IMR-90 (cell line): ENCODE data around the gene MYH7B. TPM values are rescaled to one million over a fixed set of nuclear protein-coding genes. Genes with fewer than 3 reads are reported as not detected.

Experiments used
- ATAC-seq: fragments of 200-7000 bp; cut with Tn5 transposase; 2 replicates; pipeline ENCODE4 v1.9.1; 2020; ENCODE audit warnings: low read depth, mild to moderate bottlenecking, moderate library complexity
- BruUV-seq: library from RNA; stranded (reverse); fragments of 400-500 nt; replicated peaks from 2 replicates; lab custom pipeline; 2021; lab: Mats Ljungman, UMichigan
- CTCF ChIA-PET: fragments of 300-600 bp; formaldehyde crosslinking; extraction: SDS; loops from one replicate; lab custom pipeline; 2021; ENCODE audit warnings: antibody characterized with exemption; lab: Yijun Ruan, JAX
- POLR2A ChIA-PET: fragments of 300-600 bp; sonication (Branson Sonifier 250); formaldehyde crosslinking; loops from one replicate; lab custom pipeline; 2022; ENCODE audit warnings: antibody characterized with exemption; ENCODE audit not compliant: unreplicated experiment; lab: Charles Lee
- DNase-seq: peaks from one replicate; pipeline ENCODE4 v3.0.0; 2013
- H2AFZ ChIP-seq: replicated peaks from 2 replicates; pipeline ENCODE3; 2013; ENCODE audit warnings: low read length, mild to moderate bottlenecking; ENCODE audit not compliant: poor library complexity
- H2AK5ac ChIP-seq: 2 replicates; pipeline ENCODE4 v1.6.1; 2013; ENCODE audit warnings: low read depth, low read length, inconsistent platforms
- H2AK9ac ChIP-seq: replicated peaks from 2 replicates; pipeline ENCODE3; 2013; ENCODE audit warnings: mild to moderate bottlenecking, low read depth, low read length, moderate library complexity; ENCODE audit not compliant: poor library complexity
- H2BK120ac ChIP-seq: 2 replicates; pipeline ENCODE4 v1.6.1; 2013; ENCODE audit warnings: low read depth, low read length, inconsistent platforms
- H2BK15ac ChIP-seq: 3 replicates; pipeline ENCODE4 v1.6.1; 2013; ENCODE audit warnings: low read depth, low read length, inconsistent platforms
- H2BK20ac ChIP-seq: 2 replicates; pipeline ENCODE4 v1.6.1; 2013; ENCODE audit warnings: low read depth, mild to moderate bottlenecking, inconsistent platforms, low read length, moderate library complexity
- H2BK5ac ChIP-seq: 2 replicates; pipeline ENCODE4 v1.6.1; 2013; ENCODE audit warnings: mild to moderate bottlenecking, low read depth, low read length, inconsistent platforms; ENCODE audit not compliant: poor library complexity, severe bottlenecking
- H3K14ac ChIP-seq: replicated peaks from 2 replicates; pipeline ENCODE4 v1.6.1; 2013; ENCODE audit warnings: low read depth, low read length, inconsistent platforms
- H3K18ac ChIP-seq: 2 replicates; pipeline ENCODE4 v1.6.1; 2013; ENCODE audit warnings: low read depth, low read length, control low read depth
- H3K23ac ChIP-seq: 2 replicates; pipeline ENCODE4 v1.6.1; 2013; ENCODE audit warnings: low read depth, low read length, inconsistent platforms
- H3K27ac ChIP-seq: 2 replicates; pipeline ENCODE4 v1.5.1; 2013; ENCODE audit warnings: mild to moderate bottlenecking, control low read depth, low read length; ENCODE audit not compliant: insufficient read depth
- H3K27me3 ChIP-seq: 2 replicates; pipeline ENCODE4 v1.6.1; 2013; ENCODE audit warnings: low read length; ENCODE audit not compliant: control insufficient read depth, insufficient read depth
- H3K36me3 ChIP-seq: 2 replicates; pipeline ENCODE4 v1.6.1; 2013; ENCODE audit warnings: low read length, mixed read lengths; ENCODE audit not compliant: control insufficient read depth, insufficient read depth
- H3K4ac ChIP-seq: 2 replicates; pipeline ENCODE4 v1.6.1; 2013; ENCODE audit warnings: low read depth, low read length, inconsistent platforms
- H3K4me1 ChIP-seq: 2 replicates; pipeline ENCODE4 v1.6.1; 2013; ENCODE audit warnings: low read length, mixed read lengths; ENCODE audit not compliant: control insufficient read depth, insufficient read depth
- H3K4me2 ChIP-seq: 2 replicates; pipeline ENCODE4 v1.6.1; 2013; ENCODE audit warnings: low read depth, mild to moderate bottlenecking, control low read depth, low read length, moderate library complexity
- H3K4me3 ChIP-seq: 2 replicates; pipeline ENCODE4 v1.5.1; 2013; ENCODE audit warnings: low read depth, mild to moderate bottlenecking, control low read depth, low read length, moderate library complexity; ENCODE audit not compliant: insufficient read depth
- H3K56ac ChIP-seq: 2 replicates; pipeline ENCODE4 v1.6.1; 2013; ENCODE audit warnings: low read length, inconsistent platforms; ENCODE audit not compliant: insufficient read depth; ENCODE audit errors: extremely low read depth
- H3K79me1 ChIP-seq, 2 experiments: 2 replicates each; pipeline ENCODE4 v1.6.1; 2013; ENCODE audit warnings: low read length in 2 of 2, inconsistent platforms in 1 of 2, low read depth in 1 of 2
- H3K9ac ChIP-seq: 2 replicates; pipeline ENCODE4 v1.6.1; 2013; ENCODE audit warnings: low read depth, low read length, control low read depth
- H3K9me1 ChIP-seq: 2 replicates; pipeline ENCODE4 v1.6.1; 2013; ENCODE audit warnings: low read length, inconsistent platforms; ENCODE audit not compliant: insufficient read depth
- H3K9me3 ChIP-seq: 2 replicates; pipeline ENCODE4 v1.6.1; 2013; ENCODE audit warnings: low read length; ENCODE audit not compliant: control insufficient read depth, insufficient read depth
- H4K20me1 ChIP-seq: 2 replicates; pipeline ENCODE4 v1.6.1; 2013; ENCODE audit warnings: low read length, inconsistent platforms; ENCODE audit not compliant: insufficient read depth
- H4K5ac ChIP-seq: 2 replicates; pipeline ENCODE4 v1.6.1; 2013; ENCODE audit warnings: mild to moderate bottlenecking, low read depth, low read length, control low read depth
- H4K8ac ChIP-seq, 2 experiments: 2 replicates each; pipeline ENCODE4 v1.6.1; 2013; ENCODE audit warnings: low read depth in 2 of 2, low read length in 2 of 2, control low read depth in 1 of 2, inconsistent platforms in 1 of 2
- H4K91ac ChIP-seq: 2 replicates; pipeline ENCODE4 v1.6.1; 2013; ENCODE audit warnings: low read depth, low read length, inconsistent platforms; ENCODE audit not compliant: insufficient read depth
- BHLHE40 ChIP-seq: fragments of 150-350 bp; IDR thresholded peaks from 2 replicates; pipeline ENCODE4 v1.6.1; 2016; ENCODE audit warnings: mild to moderate bottlenecking, low read depth, low read length
- USF2 ChIP-seq: fragments of 150-350 bp; IDR thresholded peaks from 2 replicates; pipeline ENCODE4 v1.6.1; 2017; ENCODE audit warnings: mild to moderate bottlenecking, antibody characterized with exemption, low read length, low read depth
- WGBS, 2 experiments: methylation state at CpG; one replicate each; pipeline versions ENCODE4 v1.1.5 to v1.1.7; 2013; ENCODE audit warnings: missing lambda C conversion rate in 2 of 2; ENCODE audit not compliant: insufficient read length in 1 of 2; ENCODE audit errors: extremely low coverage in 2 of 2; 5-methylcytosine and 5-hydroxymethylcytosine counted together
- dilution Hi-C: fragments of 300-500 bp; cut with HindIII; formaldehyde crosslinking; loops from one replicate; pipeline ENCODE4 v1.14.3; 2018; ENCODE audit warnings: low sequenced_read_pairs; ENCODE audit not compliant: unreplicated experiment
- in situ Hi-C: fragments of 300-500 bp; cut with MboI; formaldehyde crosslinking; loops from 3 replicates; pipeline ENCODE4 v1.14.3; 2019; ENCODE audit warnings: low sequenced_read_pairs, inconsistent platforms, mixed read lengths
- intact Hi-C: fragments of 100-400 bp; cut with micrococcal nuclease; formaldehyde crosslinking; loops from 2 replicates; pipeline ENCODE4 v1.10.0; 2022
- polyA plus RNA-seq, 3 experiments: library from polyadenylated mRNA; depleted of rRNA; stranded (reverse); fragments of >200 nt; gene quantifications; 2 replicates each; pipeline ENCODE4 v1.2.3, GENCODE V29; 2012; ENCODE audit warnings: low replicate concordance in 1 of 3
- total RNA-seq: library from RNA; depleted of rRNA; stranded (reverse); fragments of >200 nt; gene quantifications from 2 replicates; pipeline ENCODE4 v1.2.3, GENCODE V29; 2012

Gene MYH7B
- total and polyA plus RNA-seq, 2 of the 4 experiments (the other 2 are of a cell fraction): 0.09 TPM; not detected in 1

- Histone ChIP-seq H2AK9ac (no peak overlapping the region), H2BK20ac (no peak overlapping the region), H2BK5ac (no peak overlapping the region), H4K8ac (no peak overlapping the region), H4K91ac (no peak overlapping the region), H2BK120ac (no peak overlapping the region), H4K5ac (no peak overlapping the region), H3K27ac (no peak overlapping the region), H3K4me3 (no peak overlapping the region), H4K20me1 (peaks cover 4% of the 10 kb centered on the region), H3K9ac (no peak overlapping the region), H3K36me3 (peaks cover 12% of the 10 kb centered on the region; the same call in 1 of the 2 replicates), H3K9me3 (no peaks in the 10 kb centered on the region), H3K9me1 (peaks cover 13% of the 10 kb centered on the region), H3K56ac (no peak overlapping the region), H3K4me1 (no peaks in the 10 kb centered on the region), H3K14ac (no peak overlapping the region), H3K27me3 (peaks cover 17% of the 10 kb centered on the region; the same call in 1 of the 2 replicates), H3K79me1 (no peaks in the 10 kb centered on the region; a peak in 1 of 4 replicates), H2AFZ (no peak overlapping the region), H3K18ac (no peak overlapping the region), H2AK5ac (no peak overlapping the region), H3K4ac (no peak overlapping the region), H3K23ac (no peak overlapping the region), H3K4me2 (no peak overlapping the region), H2BK15ac (no peak overlapping the region)
- dilution Hi-C loops (no loop called here), in situ Hi-C loops (no loop called here), intact Hi-C loops (no loop called here)
- ATAC-seq (no peak), DNase-seq (no peak)
- no CpG with 5 or more reads among the region's 4 CpGs for WGBS, 2 experiments
- ChIA-PET CTCF (interaction anchor here (0.6 kb wide), 2 partner anchors 17 to 630 kb away, joined by 3 to 4 read pairs; no protein-coding TSS in a partner anchor), POLR2A (no interaction called here)
- no TSS peak for BruUV-seq
- TF ChIP-seq BHLHE40: no peak
- no peak for TF ChIP-seq USF2
Observed at GRCh38 chr20:34989118-34989517, 33.5 kb downstream of the MYH7B start.
